HG02840 (cell line): ENCODE data around the gene CTBP1.

Experiments used
- ATAC-seq: cut with Tn5 transposase; IDR thresholded peaks from one replicate; pipeline ENCODE4 v1.9.1; 2021; ENCODE audit warnings: mild to moderate bottlenecking, moderate library complexity, moderate number of reproducible peaks; ENCODE audit not compliant: unreplicated experiment, low FRiP score

Gene CTBP1

GRCh38 chr4:1285151-1285789, 36.3 kb upstream of the CTBP1 start:
- ATAC-seq: no peak

- ATAC-seq: no peak
These were observed 34.8 kb upstream of the CTBP1 start for GRCh38 chr4:1283711-1284110.

- ATAC-seq: no peak
These were observed 30.3 kb upstream of the CTBP1 start for GRCh38 chr4:1279253-1279652.

- ATAC-seq: no peak
These were observed 29.0 kb upstream of the CTBP1 start for GRCh38 chr4:1277667-1278665.

GRCh38 chr4:1276984-1277383, 28.1 kb upstream of the CTBP1 start:
- no peak for ATAC-seq

- no peak for ATAC-seq
These were observed 25.9 kb upstream of the CTBP1 start for GRCh38 chr4:1274871-1275270.

- no peak for ATAC-seq
These were observed 22.8 kb upstream of the CTBP1 start for GRCh38 chr4:1271686-1272085.

GRCh38 chr4:1269209-1269608, 20.3 kb upstream of the CTBP1 start:
- ATAC-seq: no peak

GRCh38 chr4:1266881-1267763, 18.2 kb upstream of the CTBP1 start:
- no peak for ATAC-seq

GRCh38 chr4:1265351-1265750, 16.4 kb upstream of the CTBP1 start:
- ATAC-seq: no peak

- no peak for ATAC-seq
These were observed 16.0 kb upstream of the CTBP1 start for GRCh38 chr4:1264942-1265341.

- ATAC-seq: no peak
These were observed 12.4 kb upstream of the CTBP1 start for GRCh38 chr4:1261107-1261928.

- no peak for ATAC-seq
These were observed 11.6 kb upstream of the CTBP1 start for GRCh38 chr4:1260418-1261106.

- no peak for ATAC-seq
These were observed 11.0 kb upstream of the CTBP1 start for GRCh38 chr4:1259966-1260365.

GRCh38 chr4:1258457-1258856, 9.5 kb upstream of the CTBP1 start:
- no peak for ATAC-seq

- ATAC-seq: no peak
These were observed 6.8 kb upstream of the CTBP1 start for GRCh38 chr4:1255699-1256098.

- no peak for ATAC-seq
These were observed 6.2 kb upstream of the CTBP1 start for GRCh38 chr4:1255151-1255550.

- ATAC-seq: no peak
These were observed 4.9 kb upstream of the CTBP1 start for GRCh38 chr4:1253831-1254230.

- no peak for ATAC-seq
These were observed 4.1 kb upstream of the CTBP1 start for GRCh38 chr4:1252928-1253492.
